HG03520 (cell line): Measurements from ENCODE around the gene TAF8.
"Not testable (repeated sequence)": the region's sequence is repeated elsewhere in the genome, so short reads cannot be mapped to it uniquely, and the experiment has no call there.

Source experiments
- ATAC-seq: cut with Tn5 transposase; IDR thresholded peaks from one replicate; pipeline ENCODE4 v1.9.1; 2021; ENCODE audit warnings: mild to moderate bottlenecking, moderate library complexity; ENCODE audit not compliant: unreplicated experiment

Gene TAF8

GRCh38 chr6:42028234-42029061 lies 21.9 kb upstream of the TAF8 start:
- no peak for ATAC-seq

GRCh38 chr6:42029062-42029685 lies 21.1 kb upstream of the TAF8 start:
- ATAC-seq: no peak

GRCh38 chr6:42029881-42030280 lies 20.4 kb upstream of the TAF8 start:
- no peak for ATAC-seq

GRCh38 chr6:42030585-42031506 lies 19.5 kb upstream of the TAF8 start:
- ATAC-seq: no peak

GRCh38 chr6:42032366-42032765 lies 18.0 kb upstream of the TAF8 start:
- no peak for ATAC-seq

GRCh38 chr6:42037669-42038068 lies 12.7 kb upstream of the TAF8 start:
- not testable (repeated sequence) for ATAC-seq

- ATAC-seq: no peak
Observed at GRCh38 chr6:42038163-42038562, 12.2 kb upstream of the TAF8 start.

GRCh38 chr6:42038811-42039408 lies 11.4 kb upstream of the TAF8 start:
- ATAC-seq: no peak

GRCh38 chr6:42040856-42041480 lies 9.4 kb upstream of the TAF8 start:
- no peak for ATAC-seq

- ATAC-seq: no peak
Observed at GRCh38 chr6:42041481-42042053, 8.8 kb upstream of the TAF8 start.

- no peak for ATAC-seq
Observed at GRCh38 chr6:42042108-42042507, 8.2 kb upstream of the TAF8 start.

GRCh38 chr6:42043787-42044475 lies 6.4 kb upstream of the TAF8 start:
- peak; percentile 40 for ATAC-seq

- no peak for ATAC-seq
Observed at GRCh38 chr6:42045538-42046460, 4.5 kb upstream of the TAF8 start.

GRCh38 chr6:42046464-42047212 lies 3.7 kb upstream of the TAF8 start:
- ATAC-seq: no peak

GRCh38 chr6:42047213-42047590 lies 3.1 kb upstream of the TAF8 start:
- no peak for ATAC-seq

- no peak for ATAC-seq
Observed at GRCh38 chr6:42047790-42048405, 2.4 kb upstream of the TAF8 start.

GRCh38 chr6:42049116-42049809 lies 1.1 kb upstream of the TAF8 start:
- no peak for ATAC-seq
